ENCODE data around the gene DNAH14.

- TF ChIP-seq, protein P1, sequence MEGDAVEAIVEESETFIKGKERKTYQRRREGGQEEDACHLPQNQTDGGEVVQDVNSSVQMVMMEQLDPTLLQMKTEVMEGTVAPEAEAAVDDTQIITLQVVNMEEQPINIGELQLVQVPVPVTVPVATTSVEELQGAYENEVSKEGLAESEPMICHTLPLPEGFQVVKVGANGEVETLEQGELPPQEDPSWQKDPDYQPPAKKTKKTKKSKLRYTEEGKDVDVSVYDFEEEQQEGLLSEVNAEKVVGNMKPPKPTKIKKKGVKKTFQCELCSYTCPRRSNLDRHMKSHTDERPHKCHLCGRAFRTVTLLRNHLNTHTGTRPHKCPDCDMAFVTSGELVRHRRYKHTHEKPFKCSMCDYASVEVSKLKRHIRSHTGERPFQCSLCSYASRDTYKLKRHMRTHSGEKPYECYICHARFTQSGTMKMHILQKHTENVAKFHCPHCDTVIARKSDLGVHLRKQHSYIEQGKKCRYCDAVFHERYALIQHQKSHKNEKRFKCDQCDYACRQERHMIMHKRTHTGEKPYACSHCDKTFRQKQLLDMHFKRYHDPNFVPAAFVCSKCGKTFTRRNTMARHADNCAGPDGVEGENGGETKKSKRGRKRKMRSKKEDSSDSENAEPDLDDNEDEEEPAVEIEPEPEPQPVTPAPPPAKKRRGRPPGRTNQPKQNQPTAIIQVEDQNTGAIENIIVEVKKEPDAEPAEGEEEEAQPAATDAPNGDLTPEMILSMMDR (IDR thresholded peaks at IDR 0.05 in 2 of 3, conservative IDR thresholded peaks at IDR 0.05 in 1 of 3; ENCODE audit: borderline replicate concordance in 1 of 3, insufficient read depth in 1 of 3, low read depth in 2 of 3, low read length in 2 of 3): no peak
- TF ChIP-seq POLR2A (IDR thresholded peaks at IDR 0.05; ENCODE audit: borderline replicate concordance, extremely low read depth, insufficient read depth, insufficient read length) (no peak), EZH2 (IDR thresholded peaks at IDR 0.05) (no peak), SP1 (IDR thresholded peaks at IDR 0.05; ENCODE audit: low read depth) (no peak), YY1 (IDR thresholded peaks at IDR 0.05; ENCODE audit: extremely low read depth, insufficient replicate concordance, low read depth, low read length) (no peak), CEBPB (IDR thresholded peaks at IDR 0.05; ENCODE audit: low read depth) (no peak), RAD21 (IDR thresholded peaks at IDR 0.05; ENCODE audit: low read depth) (no peak), EZH2phosphoT487 (IDR thresholded peaks at IDR 0.05; ENCODE audit: borderline replicate concordance) (no peak), ZNF274 (IDR thresholded peaks at IDR 0.05; ENCODE audit: low read depth, low read length) (no peak)
Measured at GRCh38 chr1:225026701-225027100, 97.2 kb downstream of the DNAH14 start.
